GM21390 (cell line): ENCODE data around the gene ADAT3.

ENCODE experiments used
- ATAC-seq: cut with Tn5 transposase; IDR thresholded peaks from one replicate; pipeline ENCODE4 v1.9.1; 2021; ENCODE audit not compliant: unreplicated experiment

ADAT3 gene

DNA sequence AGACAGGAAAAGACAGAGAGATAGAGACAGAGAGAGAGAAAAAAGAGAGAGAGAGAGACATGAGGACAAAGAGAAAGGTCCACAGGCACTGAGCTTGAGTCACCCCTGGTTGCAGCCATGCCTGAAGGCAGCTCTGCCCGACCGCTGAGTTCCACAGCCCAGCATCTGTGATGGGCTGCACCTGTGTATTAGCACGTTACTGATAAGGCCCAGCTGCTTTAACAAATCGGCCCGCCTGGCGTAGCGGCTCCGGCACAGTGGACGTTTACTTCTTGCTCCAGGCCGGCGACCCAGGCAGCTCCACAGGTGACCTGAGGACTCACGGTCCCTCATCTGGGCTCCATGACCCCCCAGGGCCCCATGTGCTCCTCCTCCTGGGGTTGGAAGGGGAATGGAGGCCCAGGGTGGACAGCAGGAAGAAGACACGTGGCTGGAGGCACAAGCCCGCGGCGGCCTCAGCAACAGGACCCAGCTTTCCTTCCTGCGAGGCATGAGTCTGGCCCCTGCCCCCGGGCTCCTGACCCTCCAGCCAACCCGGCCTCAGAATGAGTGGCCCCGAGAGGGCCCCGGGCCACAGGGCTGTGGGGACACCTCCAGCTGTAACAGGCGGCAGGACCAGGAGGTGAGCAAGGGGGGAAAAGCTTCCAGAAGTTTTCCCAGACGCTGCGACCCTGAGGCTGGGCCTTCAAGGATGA, 31.9 kb downstream of the ADAT3 start:
- ATAC-seq, result no peak

DNA sequence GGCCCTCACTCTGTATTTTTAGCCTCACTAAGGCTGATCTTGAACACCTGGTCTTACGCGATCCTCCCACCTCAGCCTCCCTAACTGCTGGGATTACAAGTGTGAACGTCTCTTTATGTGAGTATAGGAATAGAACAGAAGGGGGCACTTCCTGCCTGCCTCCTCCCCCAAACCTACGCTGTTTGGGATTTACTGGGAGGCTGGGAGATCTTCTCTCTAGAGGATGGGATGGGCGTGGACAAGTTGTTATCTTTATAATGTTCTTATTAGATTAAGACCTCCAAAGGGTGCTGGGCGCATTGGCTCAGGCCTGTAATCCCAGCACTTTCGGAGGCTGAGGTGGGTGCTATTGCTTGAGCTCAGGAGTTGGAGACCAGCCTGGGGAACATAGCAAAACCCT, 32.9 kb downstream of the ADAT3 start:
- no peak for ATAC-seq

DNA sequence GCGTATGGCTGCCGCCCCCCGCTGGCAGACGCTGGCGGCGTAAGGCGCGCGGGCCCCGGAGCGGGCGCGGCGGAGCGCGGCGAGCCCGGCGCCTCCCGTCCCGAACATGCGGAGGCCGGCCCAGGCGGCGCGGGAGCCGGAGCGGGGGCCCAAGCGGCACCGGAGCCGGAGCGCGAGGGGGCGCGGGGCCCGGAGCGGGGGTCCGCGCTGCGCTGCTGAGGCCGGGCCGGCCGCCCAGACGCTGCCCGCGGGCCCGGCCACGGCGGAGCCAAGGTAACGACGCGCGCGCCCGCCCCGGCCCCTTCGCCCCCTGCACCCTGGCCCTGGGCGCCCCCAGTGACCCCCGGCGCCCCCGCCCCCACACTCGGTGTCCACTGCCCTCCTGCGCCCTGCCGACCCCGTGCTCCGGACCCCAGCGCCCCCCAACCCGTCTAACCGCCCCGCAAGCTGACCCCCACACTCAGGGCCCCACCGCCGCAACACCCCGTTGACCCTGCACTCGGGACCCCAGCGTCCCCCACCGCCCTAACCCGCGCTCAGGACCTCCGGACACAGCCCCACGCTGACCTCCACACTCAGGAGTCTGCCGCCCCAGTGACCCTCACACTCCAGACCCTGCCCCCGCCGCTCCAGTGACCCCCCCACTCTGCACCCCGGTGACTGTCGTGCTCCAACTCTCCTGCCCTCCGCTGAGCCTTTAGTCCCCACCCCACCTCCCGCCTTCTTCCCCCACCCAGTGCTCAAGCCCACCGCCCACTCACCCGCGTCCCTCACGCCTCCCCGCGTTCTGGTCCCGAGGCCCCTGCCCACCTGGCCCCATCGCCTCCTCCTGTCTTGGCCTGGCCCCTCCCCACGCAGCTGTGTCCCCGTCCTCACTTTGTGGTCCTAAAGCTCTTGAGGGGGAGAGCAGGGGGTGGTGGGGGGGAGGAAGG, 36.2 kb downstream of the ADAT3 start, which contains the start of gene CSNK1G2:
Gene CSNK1G2 (plus strand): TSS at position 27 of the 932 bp plus-strand sequence. CDS start 28,601 bp downstream, outside the sequence.
- ATAC-seq, result no peak

DNA sequence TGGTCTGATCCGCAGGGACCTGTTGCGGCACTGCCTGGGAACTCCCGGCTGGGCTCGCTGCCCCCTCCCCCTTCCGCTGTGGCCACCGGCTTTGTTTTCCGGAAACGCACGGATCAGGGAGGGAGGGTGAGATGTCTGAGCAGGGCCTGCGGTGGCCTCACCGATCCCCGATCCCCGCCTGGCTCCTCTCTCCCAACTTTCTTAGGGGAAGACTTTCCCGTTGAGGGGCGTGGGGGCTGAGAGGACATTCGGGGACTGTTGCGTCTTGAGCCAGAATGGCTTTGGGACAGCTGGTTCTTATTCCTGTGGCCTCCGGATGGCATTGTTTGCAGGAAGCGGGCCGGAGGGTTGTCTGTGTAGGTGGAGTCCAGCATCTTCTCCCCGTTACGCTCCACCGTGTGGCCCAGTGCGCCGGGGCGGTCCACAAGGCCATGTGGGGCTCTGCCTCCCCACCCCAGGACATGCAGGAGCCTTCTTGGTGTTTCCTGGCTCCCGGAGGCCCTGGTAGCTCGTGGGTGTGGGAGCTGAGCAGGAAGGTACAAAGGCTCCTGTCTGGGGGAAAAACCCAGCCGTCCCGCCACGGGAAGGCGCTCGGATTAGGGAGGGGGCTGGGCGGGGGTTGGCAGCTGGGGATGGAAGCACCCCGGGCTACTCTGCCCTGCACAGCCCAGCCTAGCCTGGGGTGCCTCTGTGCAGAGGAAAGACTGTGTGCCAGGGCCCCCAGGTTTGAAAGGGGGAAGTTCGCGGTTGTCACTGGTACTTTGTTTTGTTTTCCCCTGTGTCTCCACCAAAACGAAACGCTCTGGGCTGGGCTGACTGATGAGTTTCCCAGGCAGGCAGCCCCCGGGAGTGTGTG, 37.1 kb downstream of the ADAT3 start:
- ATAC-seq, result no peak

DNA sequence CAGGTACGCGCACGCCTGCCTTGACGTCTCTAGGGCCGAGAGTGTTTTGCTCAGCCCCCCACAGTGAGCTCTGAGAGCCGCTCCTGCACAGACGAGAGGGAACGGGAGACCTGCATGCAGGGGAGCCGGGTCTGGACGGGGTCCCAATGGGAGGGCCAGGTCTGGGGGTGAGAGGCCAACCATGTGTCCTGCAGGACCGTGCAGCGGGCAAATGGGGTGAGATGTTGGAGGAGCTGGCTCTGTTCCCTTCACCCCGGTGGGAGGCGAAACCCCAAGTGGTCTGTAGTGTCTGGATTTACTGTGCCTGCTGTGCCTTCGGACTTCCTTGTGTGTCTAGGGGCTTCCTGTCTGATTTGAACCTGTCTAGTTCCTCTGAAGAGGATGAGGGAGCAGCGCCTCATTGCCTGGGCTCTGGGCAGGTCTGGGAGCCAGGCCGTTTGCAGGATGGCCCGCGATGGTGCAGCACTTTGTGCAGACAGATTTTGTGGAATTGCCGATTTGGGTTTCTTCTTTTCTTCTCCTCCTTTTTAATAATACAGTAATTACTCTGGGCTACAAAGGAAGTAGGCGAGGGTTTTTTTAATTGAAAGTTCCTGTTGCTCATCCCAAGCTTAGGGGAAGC, 37.8 kb downstream of the ADAT3 start:
- ATAC-seq, result no peak

DNA sequence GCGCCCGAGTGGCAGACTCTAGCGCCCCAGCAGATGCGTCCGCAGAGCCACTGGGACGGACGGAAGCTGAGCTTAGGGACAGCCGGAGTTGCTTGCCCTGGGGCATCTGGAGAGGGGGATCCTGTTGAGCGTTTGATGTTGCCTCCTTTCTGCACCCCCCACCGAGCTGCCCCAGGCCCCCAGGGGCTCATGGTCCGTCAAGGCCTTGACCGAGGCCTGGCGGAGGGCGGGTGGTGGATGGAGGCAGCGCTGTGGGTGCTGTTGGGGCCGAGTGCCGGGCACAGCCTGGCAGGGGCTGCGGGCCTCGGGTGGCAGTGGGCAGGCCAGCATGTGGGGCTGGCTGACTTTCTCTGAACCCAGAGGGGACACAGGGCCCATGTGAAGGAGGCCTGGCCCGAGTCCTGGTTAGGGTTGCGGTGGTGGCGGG, 38.5 kb downstream of the ADAT3 start:
- ATAC-seq, result no peak

DNA sequence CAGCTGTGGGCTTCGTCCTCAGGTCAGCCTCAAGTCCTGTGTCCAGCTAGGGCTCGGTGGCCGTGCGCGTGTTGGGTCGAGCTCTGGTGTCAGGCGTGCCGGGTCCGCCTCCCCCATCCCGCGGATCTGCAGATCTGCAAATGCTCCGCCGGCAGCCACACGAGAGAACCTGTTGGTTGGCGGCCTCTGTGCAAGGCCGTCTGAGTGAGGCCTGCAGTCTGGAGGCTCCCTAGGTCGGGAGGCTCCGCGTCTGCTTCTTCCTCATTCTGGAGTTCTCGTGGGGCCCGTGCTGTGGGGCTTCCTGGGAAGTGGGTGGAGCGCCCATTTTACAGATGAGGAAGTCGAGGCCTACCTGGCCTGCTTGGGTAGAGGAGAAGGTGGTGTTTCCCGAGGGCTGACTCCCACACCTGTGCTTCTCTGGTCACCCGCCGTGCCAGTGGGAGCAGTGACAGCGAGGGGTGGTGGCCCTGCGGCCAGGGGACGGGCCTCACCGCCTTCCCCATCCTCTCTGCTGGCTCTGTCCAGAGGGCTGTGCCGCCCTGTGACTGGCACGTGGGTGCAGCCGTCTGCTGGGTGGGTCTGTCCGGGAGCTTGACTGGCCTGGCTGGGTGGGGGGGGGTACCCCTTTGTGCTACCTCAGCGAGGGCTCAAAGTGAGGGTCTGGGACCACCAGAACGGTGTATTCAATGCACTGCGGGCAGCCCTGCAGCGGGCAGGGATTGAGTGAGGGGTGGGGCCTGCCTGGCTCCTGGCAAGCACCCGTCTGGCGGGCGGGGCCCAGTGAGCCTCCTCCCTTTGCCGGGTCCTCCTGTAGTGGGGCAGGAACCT, 39.1 kb downstream of the ADAT3 start:
- no peak for ATAC-seq

DNA sequence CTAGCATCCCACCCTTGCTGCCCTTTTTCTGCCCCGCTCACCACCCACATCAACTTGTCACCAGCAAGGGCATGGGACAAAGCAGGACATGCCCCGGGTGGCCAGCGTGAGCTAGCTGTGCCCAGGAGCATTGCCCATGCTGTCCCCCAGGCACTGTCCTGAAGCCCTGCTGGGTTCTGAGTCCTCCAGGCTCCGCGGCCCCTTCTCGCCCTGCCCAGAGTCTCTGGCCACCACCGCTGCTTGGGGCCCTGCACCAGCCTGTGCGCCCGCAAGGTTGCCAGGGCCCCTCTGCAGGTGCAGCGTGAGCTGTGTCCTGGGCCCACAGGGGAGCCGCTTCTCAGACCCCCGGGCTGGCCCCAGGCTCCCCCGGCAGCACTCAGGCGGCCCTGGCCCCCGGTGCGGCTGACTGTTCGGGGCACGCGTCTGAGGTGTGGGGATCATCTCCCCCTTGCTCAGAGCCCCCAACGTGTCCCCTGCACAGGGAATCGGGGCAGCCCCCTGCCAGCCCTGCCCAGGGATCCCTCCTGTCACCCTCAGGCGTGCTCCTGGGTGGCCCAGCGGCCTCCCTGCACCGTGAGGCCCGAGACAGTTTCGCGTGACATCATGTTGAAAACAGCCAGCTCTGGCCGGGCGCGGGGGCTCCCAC, 39.8 kb downstream of the ADAT3 start:
- no peak for ATAC-seq

DNA sequence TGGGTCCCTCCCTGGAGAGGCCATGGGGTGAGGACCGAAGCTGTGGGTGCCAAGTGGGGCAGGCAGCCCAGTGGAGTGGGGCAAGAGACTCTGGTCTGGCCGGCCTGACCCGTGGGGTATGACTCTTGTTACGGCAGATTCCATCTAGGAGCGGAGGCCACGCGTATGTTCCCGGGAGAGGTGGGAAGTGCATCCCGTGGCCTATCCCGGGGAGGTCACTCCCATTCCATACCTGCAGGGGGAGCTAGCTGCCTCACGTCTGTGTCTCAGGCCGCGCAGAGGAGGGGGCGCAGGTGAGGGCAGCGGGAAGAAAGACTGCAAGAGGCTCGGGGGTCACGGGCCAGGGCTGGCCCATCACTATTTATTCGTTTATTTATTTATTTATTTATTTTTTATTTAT, 40.7 kb downstream of the ADAT3 start:
- no peak for ATAC-seq

DNA sequence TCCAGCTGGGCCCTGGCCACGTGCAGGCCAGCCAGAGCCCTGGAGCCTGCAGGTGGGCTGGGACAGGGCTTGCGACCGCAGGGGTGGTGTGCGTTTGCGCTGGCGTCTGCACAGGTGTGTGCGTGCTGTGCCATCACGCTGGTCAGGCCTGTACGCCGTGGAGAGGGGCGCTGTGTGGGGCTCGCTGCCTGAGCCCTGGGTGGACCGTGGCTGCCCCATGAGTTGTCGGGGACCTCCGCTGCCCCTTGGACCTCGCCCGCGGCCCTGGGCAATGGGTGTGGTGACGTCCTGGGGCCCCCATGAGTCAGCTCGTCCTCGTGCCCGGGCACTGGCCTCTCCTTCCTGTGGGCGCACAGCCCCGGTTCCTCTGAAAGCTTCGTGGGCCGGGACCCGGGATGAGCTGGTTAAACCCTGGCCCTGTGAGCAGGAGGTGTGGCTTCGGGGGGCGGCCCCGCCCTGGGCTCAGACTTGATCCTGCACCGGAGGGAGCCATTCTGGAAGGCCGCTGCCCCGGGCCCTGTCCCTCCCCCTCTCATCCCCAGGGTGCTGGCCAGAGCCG, 42.5 kb downstream of the ADAT3 start:
- ATAC-seq, result no peak

DNA sequence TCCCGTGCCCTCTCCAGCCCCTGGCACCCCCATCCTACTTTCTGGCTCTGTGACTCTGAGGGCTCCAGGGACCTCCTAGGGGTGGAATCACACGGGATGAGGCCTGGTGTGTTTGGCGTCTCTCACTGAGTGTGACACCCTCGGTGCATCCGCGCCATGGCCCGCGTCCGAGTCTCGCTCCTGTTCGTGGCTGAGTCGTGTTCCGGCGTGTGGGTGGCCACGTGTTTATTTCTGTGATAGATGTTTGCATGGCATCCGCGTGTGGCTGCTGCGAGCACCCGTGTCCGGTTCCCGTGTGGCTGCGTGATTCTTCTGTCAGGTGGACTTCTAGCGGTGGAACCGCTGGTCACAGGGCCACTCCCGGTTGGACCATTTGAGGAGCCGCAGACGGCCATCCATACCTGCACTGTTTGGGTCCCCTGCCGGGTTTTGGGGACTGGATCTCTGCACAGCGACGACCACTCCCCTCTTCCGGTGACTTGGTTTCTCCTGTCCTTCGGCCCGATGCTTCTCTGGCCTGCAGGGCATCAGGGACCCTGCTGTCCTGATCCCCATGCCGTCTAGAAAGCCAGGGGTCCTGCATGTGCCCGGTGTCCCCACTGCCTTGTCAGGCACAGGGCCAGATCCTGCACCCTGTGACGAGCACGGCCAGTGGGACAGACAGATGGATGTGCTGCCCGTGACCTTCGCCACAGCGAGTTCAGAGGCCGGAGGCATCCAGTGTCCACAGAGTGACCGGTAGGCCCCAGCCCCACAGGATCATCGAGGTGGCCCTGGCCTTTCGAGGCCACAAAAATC, 44.3 kb downstream of the ADAT3 start:
- no peak for ATAC-seq

DNA sequence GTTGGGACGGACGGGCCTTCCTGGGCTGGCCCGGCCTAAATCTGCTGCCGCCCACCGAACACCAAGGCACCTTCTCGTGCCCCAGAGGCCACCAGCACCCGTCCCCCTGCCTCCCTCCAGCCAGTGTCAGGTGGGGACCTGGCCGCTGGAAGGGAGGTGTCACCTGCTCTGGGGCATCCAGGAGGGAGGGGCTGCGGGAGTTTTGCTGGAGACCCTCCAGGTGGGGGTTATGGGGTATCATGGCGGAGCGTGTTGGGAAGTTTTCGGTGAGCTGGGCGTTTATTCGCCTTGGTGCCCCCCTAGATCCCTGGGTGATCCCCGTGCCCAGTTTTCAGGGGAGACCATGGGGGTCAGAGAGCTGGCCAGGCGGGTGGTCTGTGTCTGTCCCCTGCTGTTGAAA, 45.4 kb downstream of the ADAT3 start:
- ATAC-seq, result no peak

DNA sequence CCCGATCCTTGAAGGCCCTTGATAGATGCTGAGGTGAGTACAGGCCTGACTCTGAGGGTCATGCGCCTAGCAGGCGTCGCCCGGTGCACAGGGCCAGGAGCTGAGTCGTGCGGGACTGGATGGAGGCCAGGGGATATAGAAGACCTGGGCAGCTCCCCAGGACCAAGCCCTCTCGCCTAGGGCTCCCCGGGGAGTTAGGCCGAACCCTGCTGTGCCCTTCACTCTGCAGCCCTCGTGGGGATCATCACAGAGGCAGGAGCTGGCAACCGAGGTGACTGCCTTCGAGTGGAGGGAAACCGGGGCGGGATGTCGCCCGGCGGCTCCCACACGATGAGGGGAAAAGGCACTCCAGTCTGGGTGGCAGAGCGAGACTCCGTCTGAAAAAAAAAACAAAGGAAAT, 47.4 kb downstream of the ADAT3 start:
- no peak for ATAC-seq

DNA sequence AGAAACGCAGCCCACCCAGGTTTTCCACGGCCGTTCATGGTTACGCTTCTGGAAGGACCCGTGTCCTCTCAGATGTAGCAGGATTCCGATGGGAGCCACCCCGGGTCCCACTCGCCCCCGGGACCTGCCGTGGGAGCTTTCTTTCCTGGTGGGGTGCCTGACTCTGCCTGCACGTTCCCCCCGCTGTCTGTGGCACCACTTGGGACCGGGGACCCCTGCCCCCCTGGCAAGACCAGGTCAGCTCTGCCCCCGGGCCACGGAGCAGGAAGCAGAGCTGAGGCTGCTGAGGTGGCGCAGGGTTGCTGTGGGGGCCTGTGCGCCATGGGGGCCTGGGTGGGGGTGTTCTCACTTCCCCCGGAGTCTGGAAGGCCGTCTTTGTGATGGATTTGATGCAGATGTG, 47.8 kb downstream of the ADAT3 start:
- ATAC-seq, result no peak

DNA sequence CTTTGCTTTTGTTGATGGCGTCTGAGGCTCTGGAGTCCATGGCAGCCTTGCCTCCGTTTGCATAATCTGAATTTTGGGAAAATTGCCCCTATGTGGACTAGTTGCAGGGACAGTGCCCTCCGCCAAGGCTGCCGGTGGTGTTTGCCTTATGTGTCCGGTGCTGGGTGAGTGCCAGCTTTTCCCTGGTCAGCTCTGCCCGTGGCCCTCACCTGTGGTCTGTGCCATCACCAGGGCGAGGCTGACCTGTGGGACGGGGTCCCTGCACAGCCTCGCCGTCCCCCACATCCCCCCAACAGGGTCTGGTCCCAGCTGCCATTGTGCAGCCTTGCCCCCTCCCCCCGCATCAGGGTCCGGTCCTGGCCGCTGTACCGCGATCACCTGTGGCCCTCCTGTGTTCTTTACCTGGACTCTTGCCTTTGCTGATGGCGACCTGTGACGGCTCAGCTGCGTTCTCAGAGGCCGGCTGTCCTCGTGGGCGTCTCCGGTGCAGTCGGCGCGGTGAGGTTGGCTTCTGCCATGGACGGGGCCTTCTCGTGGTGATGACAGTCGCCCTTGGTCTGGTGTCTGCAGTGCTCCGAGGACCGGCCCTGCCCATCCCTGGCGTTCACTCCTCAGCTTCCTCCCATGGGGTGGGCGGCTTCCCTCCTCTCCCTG, 48.4 kb downstream of the ADAT3 start:
- ATAC-seq, result no peak

DNA sequence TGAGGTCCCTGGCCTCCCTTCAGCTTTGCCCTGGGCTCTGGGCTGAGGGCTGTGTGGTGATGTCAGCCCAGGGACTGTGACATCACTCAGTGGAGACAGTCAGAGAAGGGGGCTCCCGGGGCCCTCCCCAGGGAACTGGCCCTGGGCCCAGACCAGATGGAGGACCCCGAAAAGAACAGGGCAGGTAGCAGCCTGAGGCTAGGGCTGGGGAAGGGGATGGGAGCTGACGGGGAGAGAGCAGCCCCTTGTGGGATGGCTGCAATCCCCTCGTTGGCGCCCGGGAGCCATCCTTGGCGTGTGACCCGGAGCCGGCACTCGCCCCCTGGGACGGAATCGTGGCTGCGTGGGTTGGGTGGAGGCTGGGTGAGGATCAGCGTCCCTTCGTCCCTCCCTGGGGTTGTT, 49.3 kb downstream of the ADAT3 start:
- ATAC-seq, result no peak

DNA sequence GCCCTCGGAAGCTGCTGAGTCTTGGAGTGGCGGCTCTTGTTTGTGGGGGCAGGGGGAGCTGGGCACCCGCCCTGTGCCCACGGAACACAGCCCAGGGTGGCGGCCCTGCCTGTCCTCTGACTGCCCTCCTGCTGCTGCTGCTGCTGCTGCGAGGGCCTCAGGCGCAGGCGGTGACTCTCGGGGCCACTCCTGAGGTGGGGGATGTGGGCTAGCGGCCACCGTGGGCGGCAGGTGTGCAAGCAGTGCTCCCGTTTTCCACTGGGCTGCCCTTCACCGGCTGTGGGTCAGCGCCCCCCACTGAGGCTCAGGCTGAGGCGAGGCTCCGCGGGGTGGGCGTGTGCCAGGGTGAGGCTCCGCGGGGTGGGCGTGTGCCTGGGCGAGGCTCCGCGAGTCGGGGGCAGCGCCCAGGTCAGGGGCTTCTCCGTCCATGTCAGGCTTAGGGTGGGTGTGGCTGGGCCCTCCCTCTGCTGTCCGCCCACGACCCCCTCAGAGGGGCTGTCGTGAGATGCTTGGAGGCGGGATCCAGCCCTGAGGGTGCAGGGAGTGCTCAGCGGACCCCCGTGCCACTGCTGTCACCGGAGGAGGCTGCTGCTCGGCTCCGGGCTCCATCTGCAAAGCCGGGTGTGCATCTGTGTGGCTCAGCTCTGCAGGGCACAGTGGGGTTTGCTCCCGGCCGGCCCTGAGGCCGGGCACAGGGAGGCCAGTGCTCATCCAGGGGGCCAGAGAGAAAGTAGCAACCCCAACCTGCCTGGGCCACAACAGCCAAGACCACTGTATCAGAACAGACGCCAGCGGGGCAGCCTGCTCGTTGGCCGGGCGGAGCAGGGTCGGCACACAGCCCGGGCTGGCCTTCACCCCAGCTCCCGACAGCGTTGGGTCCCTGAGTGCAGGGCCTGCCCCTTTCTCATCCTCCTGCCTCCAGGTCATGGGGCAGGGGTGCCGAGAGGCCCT, 50.2 kb downstream of the ADAT3 start:
- ATAC-seq, result no peak
